GM18519 (cell line): Measurements from ENCODE around the gene NSD1.

Experiments used
- ATAC-seq: cut with Tn5 transposase; IDR thresholded peaks from one replicate; pipeline ENCODE4 v1.9.1; 2021; ENCODE audit warnings: mild to moderate bottlenecking, moderate library complexity; ENCODE audit not compliant: unreplicated experiment, low FRiP score

The NSD1 gene

DNA sequence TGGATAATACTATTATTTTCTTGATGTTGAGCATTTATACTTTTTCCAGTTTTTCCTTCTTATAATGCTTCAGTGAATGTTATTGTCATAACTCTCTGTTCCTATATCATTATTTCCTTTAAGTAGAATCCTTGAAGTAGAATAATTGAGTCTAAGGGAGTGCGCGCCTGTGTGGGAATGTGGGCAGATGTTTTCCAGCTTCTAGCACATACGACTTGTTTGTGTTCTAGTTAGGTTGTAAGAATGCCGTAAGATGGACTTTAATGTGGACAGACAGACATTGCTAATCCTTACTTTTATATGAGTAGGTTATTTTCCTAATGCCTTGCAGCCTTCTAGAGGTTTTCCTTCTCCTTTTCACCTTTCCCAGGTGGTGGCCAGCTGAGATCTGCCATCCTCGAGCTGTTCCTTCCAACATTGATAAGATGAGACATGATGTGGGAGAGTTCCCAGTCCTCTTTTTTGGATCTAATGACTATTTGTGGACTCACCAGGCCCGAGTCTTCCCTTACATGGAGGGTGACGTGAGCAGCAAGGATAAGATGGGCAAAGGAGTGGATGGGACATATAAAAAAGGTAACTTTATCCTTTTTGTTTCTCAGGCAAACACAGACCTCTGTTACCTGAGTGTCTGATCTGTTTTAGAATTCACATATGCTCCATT is 135.8 kb downstream of the NSD1 start:
- no peak for ATAC-seq

DNA sequence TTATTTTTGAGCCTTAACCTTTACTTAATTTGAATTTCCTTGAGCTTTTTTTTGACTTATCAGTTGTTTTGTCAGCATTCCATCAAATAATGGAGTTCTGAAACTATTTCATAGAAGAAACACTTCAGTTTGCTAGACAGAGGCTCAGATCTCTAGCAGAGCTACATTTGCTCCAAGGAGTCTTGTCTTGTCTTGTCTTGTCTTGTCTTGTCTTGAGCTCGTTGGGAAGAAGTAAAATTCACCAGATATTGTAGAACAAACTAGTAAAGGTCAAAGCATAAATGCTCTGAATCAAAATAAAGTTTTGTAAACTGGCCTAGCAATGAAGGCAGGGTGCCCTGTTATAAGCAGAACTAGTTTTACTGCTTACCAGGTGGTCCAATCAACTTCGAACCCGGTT is 136.4 kb downstream of the NSD1 start:
- ATAC-seq: no peak

- ATAC-seq: no peak
Observed at GRCh38 chr5:177270653-177271052, 137.1 kb downstream of the NSD1 start.

DNA sequence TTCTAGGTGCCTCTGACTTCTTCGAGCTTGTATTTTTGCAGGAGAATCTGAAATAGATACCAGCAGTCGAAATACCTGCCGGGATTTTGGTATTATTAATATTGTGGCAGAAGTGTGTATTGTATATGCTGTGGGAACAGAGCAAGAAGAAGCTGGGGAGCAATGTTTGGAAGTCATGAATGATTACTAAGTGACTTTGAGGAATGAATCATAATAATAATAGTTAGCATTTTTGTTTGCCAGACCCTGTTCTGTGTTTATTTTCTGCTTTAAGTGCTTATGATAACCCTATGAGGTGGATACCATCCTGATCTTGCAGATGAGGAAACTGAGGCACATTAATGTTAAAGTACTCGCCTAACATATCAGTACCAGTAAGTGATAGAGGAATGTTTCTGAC is 137.5 kb downstream of the NSD1 start:
- no peak for ATAC-seq

- ATAC-seq: no peak
Observed at GRCh38 chr5:177275883-177276282, 142.3 kb downstream of the NSD1 start.

DNA sequence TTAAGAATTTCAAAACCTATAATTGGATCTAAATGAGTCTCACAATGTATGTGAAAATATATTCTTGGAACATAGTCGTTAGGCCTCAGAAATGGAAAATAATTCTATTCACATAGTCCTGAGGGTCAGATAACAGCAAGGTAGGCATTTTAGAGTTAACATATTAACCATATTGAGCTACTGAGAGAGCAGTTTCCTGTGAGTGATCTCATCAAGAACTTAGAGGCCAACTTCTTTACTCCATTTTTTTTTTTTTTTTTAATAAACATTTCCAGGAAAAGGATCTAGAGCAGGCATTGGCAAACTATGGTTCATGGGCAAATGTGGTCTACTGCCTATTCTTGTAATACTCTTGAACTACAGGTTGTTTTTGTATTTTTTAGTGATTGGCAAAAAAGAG is 143.3 kb downstream of the NSD1 start:
- no peak for ATAC-seq

DNA sequence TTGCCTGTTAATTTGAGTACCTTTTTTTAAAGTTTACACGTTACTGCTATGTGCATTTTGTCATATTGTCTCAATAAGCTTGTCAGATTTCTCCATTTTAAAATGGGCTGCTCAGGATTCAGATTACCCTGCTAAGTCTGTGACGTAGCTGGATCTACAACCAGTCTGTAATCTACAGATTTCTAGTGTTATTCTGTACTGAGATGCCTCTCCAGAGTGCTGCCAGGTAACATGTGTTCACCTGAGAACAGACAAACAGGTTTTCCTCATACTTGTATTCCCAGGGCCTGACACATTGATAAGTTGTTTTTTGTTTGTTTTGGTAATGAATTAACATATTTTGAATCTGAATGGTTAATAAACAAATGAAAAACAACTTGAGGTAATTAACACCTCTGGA is 154.6 kb downstream of the NSD1 start:
- ATAC-seq: no peak

DNA sequence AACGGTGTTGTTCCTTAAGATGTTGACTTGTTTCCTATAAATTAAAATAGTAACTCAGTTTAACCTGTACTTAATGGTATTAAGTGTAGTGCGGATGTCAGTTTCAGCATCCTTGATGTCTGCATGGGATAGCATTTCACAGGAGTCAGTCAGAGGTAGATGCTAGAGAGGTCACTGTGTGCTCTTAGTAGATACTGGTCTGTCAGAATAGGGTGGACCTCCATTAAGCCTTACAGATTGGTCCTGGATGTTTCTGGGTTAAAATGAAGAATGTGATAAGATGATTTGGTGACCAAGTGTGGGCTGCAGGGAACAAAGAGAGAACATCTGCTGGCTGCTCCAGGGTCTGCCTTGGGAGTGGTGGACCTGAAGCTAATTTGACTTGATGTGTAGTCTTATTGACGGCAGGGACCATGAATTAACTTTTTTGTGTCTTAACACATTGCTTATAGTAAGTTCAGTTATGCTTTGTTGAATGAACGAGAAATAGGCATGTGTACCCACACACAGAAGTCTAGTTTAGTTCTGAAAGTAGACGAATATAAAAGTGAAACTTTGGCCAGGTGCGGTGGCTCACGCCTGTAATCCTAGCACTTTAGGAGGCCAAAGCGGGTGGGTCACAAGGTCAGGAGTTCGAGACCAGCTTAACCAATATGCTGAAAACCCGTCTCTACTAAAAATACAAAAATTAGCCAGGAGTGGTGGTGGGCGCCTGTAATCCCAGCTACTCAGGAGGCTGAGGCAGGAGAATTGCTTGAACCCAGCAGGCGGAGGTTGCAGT is 157.4 kb downstream of the NSD1 start:
- no peak for ATAC-seq

DNA sequence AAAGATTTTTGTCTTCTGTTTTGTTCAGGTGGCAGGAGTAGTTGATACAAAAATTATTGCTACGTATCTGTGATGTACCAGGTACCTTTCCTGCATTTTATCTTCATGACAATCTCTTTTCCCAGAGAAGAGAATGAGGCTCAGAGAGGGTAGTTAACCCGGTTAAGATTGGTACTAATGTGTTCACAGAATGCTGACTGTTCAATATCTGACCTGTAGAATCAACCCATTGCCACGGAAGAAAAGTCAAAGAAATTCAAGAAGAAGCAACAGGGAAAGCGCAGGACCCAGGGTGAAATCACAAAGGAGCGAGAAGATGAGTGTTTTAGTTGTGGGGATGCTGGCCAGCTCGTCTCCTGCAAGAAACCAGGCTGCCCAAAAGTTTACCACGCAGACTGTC is 158.2 kb downstream of the NSD1 start:
- ATAC-seq: no peak

GRCh38 chr5:177293819-177294581 is 160.4 kb downstream of the NSD1 start:
- no peak for ATAC-seq

DNA sequence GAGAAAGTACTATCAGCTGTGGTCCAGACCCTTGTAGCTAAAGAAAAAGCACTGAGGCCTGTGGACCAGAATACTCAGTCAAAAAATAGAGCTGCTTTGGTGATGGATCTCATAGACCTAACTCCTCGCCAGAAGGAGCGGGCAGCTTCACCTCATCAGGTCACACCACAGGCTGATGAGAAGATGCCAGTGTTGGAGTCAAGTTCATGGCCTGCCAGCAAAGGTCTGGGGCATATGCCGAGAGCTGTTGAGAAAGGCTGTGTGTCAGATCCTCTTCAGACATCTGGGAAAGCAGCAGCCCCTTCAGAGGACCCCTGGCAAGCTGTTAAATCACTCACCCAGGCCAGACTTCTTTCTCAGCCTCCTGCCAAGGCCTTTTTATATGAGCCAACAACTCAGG is 161.1 kb downstream of the NSD1 start:
- ATAC-seq: no peak

GRCh38 chr5:177295924-177296323 is 162.4 kb downstream of the NSD1 start:
- no peak for ATAC-seq

GRCh38 chr5:177296581-177296980 is 163.0 kb downstream of the NSD1 start:
- no peak for ATAC-seq

DNA sequence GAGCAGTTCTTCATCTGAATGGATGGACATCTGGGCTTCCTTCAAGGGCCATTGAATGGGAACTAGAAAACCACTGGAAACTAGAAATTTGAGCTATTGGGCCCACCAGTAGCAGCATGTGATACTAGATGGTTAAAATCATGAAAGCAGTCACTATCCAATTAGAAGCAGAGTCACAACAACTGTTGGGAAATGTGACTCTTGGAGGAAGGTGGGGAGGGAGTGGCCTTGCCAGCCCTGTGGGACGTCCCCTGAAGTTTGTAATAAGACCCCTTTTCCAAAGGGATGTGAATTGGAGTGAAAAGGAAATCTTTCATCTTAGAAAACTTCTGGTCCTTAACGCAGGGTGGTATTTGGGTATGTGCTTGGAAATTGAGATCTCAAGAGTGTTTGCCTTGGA is 164.3 kb downstream of the NSD1 start:
- no peak for ATAC-seq

GRCh38 chr5:177299697-177300096 is 166.1 kb downstream of the NSD1 start:
- ATAC-seq: no peak

DNA sequence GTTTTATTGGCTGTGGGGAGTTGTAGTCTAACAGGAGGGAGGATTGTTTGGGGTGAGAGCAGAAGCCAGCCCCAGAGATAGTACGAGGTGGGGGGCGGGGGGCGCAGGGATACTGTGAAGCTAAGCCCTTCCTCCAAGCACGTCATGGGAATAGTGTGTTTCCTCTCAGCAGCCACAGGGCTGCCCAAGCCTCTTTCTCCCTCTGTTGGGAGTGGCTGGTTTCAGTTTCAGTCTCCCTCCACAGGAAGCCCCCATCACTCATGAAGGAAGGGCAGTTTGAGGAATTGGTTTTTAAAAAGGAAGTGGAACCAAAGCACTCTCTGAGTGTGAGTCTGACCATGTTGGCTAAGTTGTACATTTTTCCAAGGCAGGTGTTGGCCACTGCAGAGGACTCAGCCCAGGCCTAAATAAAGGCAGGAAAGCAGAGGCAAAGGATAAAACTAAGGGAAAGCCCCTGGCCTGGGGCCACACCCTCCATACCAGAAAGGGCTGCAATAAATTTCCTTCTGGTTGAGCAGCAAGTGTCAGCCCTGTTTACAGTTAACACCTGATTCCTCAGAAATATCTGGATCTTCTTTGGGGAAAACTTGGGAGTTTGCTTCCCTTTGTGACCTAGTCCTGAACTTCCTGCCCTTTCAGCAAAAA is 166.8 kb downstream of the NSD1 start:
- ATAC-seq: no peak

DNA sequence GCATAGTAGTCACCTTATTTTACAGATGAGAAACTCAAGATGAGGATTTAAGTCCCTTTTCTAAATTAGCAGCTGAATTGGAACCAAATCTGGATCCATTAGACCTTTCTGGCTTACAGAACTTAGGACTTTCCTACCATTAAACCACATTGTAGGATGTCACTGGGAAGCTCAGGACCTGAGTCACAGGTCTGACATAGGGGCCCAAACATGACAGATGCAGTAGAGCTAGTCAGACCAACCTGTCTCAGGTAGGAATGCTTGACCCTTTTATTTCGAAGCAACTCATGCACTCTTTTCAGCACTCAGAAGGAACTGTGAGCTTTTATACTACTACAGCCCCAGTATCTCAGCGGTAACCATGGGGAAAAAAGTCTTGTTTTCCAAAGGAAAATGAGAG is 167.4 kb downstream of the NSD1 start:
- no peak for ATAC-seq

GRCh38 chr5:177301503-177302165 is 168.1 kb downstream of the NSD1 start:
- no peak for ATAC-seq

- ATAC-seq: no peak
Observed at GRCh38 chr5:177302354-177303110, 169.0 kb downstream of the NSD1 start.
